ENCODE results near the gene KLK15.

The KLK15 gene

GRCh38 chr19:50843701-50844221 is 10.4 kb upstream of the KLK15 start:
- no peak for DNase-seq (ENCODE audit: low spot score)

DNA sequence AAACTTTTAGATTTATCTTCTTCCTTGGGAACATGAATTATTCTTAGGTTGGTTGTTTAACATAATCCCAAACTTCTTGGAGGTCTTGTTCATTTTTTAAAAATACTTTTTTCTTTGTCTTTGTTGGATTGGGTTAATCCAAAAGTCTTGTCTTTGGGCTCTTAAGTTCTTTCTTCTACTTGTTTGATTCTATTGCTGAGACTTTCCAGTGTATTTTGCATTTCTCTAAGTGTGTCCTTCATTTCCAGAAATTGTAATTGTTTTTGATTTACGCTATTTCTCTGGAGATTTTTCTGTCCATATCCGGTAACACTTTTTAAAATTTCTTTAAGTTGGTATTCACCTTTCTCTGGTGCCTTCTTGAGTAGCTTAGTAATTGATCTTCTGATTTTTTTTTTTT is 9.8 kb upstream of the KLK15 start:
- no peak for DNase-seq (ENCODE audit: low spot score)

GRCh38 chr19:50842130-50842529 is 8.8 kb upstream of the KLK15 start:
- DNase-seq (ENCODE audit: low spot score): no peak

- no peak for DNase-seq (ENCODE audit: low spot score)
These were observed 6.6 kb upstream of the KLK15 start for GRCh38 chr19:50839712-50840655.

GRCh38 chr19:50838239-50838638 is 4.9 kb upstream of the KLK15 start:
- no peak for DNase-seq (ENCODE audit: low spot score)

GRCh38 chr19:50837300-50837699 is 3.9 kb upstream of the KLK15 start:
- no peak for DNase-seq (ENCODE audit: low spot score)

DNA sequence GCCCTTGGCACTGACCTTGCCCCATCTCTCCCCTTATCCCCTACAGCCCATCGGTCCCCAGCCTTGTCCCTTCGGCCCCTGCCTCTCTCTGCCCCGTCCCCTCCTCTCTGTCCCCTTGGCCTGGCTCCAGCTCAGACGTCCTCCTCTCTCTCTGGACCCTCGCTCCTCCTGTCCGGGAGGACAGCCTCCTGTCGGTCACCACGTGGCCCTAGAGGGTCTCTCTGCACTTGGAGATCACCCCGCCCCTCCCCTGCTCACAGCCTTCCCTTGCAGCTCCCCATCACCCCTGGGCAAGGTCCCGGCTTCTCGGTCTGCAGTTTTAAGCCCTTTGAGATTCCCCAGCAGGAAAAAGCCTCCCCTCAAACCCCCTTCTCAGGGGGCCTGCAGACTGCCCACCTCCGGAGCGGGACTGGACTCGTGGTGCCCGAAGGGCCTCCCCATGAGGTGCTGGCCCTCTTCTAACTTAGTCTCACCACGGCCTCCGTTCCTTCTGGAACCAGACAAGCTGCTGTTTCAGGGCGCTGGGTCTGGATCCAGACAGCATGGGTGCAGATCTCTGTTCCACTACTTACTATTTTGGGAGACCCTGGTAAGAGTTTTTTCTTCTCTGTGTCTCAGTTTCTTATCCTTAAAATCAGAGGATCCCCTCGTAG is 3.3 kb upstream of the KLK15 start:
- DNase-seq (ENCODE audit: low spot score): no peak

DNA sequence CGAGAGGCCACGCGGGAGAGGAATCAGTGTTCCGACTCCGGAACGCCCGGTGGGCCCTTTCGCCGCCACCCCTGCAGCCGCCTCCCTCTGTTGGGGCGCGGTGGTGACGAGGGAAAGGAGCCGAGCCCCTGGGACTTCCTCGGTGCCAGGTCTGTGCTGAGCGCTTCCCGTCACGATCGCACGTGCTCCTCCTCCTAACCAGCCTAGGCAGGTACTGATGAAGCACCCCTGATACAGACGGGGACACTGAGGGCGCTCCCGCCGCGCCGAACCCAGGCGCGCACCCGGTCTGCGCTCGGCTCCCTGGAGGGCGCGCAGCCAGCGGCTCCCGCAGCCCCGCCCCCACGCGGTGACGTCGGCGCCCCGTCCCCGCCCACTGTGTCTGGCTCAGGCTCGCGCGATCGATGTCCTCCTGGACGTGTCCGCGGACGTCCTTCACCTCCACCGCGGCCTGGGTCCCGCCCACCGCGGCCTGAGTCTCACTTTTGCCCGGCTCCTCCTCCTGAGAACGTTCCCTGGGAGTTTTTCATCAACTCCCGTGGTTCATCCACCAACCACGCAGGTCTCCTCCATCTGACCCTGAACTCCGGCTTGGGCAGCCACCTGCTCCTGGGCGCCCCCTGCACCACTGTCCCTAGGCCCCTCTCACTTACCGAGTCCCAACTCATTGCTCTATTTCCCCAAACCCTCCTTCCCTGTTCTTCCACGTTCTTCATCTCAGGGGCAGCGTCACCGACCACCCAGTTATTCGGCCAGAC is 2.6 kb upstream of the KLK15 start:
- peak; percentile 93 for DNase-seq (ENCODE audit: low spot score)

DNA sequence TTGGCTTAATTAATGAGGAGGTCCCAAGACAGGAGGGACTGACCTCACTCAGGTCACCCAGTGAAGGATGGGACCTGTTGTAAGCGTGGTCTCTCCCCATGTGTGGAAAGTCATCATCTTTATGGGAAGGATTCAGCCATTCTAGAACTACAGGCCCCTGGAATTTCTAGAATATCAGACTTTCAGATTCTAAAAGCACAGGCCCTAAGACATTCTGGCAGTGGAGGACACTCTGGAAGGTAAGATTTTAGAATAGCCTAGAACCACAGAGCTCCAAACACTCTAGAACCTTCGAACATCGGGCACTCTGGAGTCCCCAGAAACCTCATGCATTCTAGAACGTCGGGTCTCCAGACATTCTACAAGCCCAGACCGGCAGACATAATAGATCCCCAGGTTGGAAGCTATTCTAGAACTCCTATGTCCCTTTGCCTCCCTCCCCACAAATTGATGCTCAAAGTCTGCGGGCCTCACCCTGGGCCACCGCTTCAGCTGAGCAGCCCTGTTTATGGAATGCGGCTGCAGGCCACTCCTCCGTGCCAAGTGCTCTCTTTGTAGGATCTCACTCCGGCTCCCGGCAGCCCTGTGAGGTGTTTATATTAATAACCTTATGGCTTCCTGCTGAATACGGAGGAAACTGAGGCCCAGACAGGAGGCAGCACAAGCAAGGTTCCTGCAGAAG is 1.9 kb upstream of the KLK15 start:
- DNase-seq (ENCODE audit: low spot score): no peak

DNA sequence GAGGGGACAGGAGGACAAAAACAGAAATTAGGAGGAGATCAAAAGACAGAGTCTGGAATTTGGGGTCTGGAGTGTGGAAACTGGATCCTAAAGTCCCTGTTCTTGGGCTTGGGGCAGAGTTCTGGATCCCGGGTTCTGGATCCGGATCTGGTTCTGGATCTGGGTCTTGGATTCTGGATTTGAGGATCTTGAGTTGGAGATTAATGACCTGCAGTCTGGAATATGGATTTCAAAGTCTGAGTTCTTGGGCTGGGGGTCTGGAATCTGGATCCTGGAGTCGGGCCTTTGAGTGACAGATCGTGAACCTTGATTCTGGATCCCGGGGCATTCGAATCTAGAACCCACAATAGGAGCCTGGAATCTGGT is 411 bp upstream of the KLK15 start:
- DNase-seq (ENCODE audit: low spot score): no peak

DNA sequence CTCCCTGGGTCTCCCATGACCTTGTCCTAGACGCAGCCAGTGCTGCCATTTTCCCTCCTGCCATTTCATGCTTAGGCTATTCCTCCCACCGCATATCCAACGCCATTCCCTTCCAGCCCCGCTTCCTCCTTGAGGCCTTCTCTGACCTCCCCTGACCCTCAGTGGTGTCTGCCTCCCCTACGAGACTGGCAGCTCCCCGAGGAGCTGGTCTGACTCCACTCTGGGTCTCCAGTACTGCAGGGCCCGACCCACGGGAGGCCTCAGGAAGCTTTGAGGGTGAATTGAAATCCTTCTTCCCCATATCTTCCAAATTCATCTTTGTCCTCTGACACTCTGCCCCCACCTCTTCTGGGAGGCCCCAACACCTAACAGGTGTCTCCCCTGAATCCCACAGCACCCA is 708 bp downstream of the KLK15 start:
- no peak for DNase-seq (ENCODE audit: low spot score)

GRCh38 chr19:50831026-50831396 is 2.4 kb downstream of the KLK15 start:
- no peak for DNase-seq (ENCODE audit: low spot score)

- no peak for DNase-seq (ENCODE audit: low spot score)
These were observed 2.9 kb downstream of the KLK15 start for GRCh38 chr19:50830266-50831025.

DNA sequence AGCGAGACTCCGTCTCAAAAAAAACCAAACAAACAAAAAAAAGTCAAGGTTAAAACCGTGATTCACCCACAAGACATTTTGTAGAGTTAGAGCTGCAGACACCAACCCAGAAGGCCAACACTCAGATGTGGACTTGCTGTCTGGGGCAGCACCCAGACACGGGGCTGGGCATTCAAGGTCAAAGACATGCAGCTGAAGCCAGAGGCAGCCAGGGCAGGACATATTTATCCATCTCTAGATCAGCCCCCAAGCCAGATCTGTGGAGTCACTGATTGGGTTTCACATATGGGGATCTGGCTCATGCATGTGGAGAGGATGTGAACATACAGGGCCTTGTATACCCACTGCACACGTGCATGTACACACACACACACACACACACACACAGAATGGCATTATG is 3.6 kb downstream of the KLK15 start:
- no peak for DNase-seq (ENCODE audit: low spot score)

- no peak for DNase-seq (ENCODE audit: low spot score)
These were observed 5.9 kb downstream of the KLK15 start for GRCh38 chr19:50827476-50827875.

GRCh38 chr19:50826492-50827240 is 6.7 kb downstream of the KLK15 start:
- no peak for DNase-seq (ENCODE audit: low spot score)

DNA sequence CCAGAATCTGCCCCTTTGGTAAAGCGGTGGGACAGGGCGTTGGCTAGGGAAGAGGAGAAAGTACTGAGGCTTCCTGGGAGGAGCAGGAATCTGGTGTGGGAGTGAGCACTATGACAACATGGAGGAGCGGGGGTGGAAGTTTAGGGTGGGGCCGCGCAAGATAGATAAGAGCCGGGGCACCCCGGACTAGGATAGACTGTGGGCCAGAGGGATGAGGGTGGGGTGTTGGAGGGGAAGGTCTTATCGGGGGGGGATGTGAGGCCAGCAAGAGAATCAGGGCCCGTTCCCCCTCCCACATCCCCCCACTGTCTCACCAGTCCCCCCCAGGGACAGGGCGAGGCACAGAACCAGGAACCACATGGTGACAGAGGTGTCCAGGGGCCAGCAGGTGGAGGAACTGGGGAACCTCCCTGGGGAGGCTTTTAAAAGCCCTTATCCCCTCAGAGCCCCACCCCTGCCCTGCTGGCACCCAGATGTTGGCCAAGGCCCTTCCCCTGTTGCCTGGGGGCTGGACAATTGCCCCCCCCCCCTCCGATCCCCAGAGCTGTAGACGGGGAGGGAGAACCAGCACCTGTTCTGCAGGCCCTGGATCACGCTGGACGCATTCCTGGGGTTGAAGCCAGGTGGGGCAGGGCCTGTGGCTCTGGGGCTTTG is 9.9 kb downstream of the KLK15 start, which contains the start of gene KLK1:
Gene KLK1 (minus strand): TSS at position 399 of the 654 bp plus-strand sequence. CDS start 39 bp downstream, at position 360.
- no peak for DNase-seq (ENCODE audit: low spot score)

- no peak for DNase-seq (ENCODE audit: low spot score)
These were observed 10.6 kb downstream of the KLK15 start for GRCh38 chr19:50822661-50823208.

- no peak for DNase-seq (ENCODE audit: low spot score)
These were observed 11.8 kb downstream of the KLK15 start for GRCh38 chr19:50821622-50822021.

DNA sequence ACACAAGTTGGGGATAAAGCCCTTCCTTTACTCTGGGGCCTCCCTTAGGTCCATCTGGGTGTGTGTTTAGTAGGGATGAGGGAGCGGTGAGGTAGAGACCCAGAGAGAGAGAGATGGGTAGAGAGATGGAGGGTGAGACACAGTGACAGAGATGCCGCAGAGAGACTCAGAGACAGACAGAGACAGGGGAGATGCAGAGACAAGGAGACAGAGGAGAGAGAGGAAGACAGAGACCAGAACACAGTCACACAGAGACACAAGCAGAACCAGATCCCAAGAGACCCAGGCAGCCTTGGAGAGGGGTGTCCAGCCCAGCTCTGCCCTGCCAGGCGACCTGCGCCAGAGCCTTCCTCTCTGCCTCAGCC is 12.1 kb downstream of the KLK15 start:
- no peak for DNase-seq (ENCODE audit: low spot score)

All from AG08396 (cell line).